HG03066 (cell line): ENCODE measurements around the gene RESF1.

Experiments
- ATAC-seq: cut with Tn5 transposase; IDR thresholded peaks from one replicate; pipeline ENCODE4 v1.9.1; 2021; ENCODE audit warnings: low read depth; ENCODE audit not compliant: unreplicated experiment

The RESF1 gene

GRCh38 chr12:31959701-31960391, 631 bp downstream of the RESF1 start:
- peak; percentile 30 for ATAC-seq

GRCh38 chr12:31961137-31961536, 1.9 kb downstream of the RESF1 start:
- no peak for ATAC-seq

- no peak for ATAC-seq
These were observed 2.9 kb downstream of the RESF1 start for GRCh38 chr12:31962076-31962475.

DNA sequence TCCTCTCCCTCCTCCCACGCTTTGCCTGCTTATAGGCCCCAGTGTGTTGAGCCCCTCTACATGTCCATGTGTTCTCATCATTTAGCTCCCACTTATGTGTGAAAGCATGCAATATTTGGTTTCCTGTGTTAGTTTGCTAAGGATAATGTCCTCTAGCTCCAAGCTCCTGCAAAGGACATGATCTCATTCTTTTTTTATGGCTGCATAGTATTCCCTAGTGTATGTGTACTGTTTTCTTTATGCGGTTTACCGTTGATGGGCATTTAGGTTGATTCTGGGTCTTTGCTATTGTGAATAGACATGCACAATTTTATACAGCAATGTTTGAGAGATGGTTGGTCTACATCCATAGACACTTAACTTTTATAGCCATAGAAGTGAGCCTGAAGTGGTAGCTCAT, 5.1 kb downstream of the RESF1 start:
- no peak for ATAC-seq

DNA sequence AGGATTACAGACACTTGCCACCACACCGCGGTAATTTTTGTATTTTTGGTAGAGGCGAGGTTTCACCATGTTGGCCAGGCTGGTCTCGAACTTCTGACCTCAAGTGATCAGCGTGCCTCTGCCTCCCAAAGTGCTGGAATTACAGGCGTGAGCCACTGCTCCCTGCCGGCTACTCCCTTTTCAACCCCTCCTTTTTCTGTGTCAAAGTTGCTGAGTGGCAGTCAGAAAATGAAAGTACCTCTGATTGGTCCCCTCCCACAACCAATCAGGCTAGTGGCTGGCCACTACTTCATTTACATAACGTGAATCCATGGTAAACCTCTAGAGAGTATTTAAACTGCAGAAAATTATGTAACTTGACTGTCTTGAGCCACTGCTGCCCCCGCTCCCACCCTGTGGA, 5.9 kb downstream of the RESF1 start:
- no peak for ATAC-seq

DNA sequence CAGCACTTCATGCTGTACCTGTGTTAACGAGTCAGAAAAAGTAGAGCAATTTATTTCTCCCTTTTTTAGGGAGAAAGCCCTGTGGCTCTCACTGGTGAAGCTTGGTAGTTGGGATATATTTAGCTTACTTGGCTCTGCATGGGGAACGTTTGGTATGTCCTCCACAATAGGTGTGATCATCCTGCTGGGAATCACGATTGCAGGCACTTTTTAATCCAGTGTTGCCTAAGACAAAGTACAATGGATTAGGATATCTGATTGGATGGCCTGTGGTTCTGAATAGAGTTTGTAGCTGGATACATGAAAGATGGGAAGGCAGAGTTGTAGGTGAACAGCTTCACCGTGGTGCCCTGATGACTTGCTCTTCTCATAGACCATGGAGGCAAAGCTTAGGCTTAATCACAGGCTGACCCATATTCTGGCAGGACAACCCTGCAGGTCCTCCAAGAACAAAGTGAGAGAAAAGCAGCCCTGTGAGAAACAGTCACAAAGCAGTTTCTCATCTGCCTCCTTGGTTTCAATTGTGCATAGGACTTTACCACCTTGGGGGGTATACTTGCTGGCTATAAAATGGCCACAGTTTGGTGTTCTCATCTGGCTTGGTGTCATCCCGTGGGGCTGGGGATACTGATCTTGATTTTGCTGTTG, 7.5 kb downstream of the RESF1 start:
- no peak for ATAC-seq

DNA sequence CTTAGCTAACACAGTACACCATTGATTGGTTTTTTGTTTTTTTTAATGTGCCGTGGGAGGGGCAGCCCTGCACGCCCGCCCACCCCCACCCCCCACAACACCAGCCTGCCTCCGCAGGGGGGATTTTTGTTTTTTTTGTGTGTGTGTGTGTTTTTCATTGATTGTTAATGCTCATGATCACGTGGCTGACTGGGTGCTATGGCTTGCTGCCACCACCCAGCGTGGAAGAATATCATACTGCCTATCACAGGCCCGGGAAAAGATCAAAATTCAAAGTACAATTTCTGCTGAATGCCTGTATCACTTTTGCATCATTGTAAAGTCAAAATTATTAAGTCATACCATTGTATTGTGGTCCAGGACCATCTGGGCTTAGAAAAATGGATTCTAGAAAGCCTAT, 8.3 kb downstream of the RESF1 start:
- no peak for ATAC-seq

DNA sequence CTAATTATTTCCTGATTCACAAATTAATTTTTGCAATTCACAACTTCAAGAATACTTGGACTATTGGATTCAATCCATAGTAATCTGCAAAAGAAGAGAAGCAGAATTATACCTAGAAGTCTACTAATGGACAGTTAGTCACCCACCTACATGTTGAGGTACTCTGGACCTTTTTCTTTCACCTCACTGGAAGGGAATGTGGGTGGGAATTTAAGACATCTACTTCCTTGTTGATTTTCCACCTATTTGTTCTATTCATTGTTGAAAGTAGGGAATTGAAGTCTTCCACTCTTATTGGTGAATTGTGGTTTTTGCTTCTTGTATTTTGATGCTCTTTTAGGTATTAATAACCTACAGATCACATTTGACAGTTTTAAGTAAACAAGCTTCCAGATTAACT, 11.0 kb downstream of the RESF1 start:
- ATAC-seq, result no peak

DNA sequence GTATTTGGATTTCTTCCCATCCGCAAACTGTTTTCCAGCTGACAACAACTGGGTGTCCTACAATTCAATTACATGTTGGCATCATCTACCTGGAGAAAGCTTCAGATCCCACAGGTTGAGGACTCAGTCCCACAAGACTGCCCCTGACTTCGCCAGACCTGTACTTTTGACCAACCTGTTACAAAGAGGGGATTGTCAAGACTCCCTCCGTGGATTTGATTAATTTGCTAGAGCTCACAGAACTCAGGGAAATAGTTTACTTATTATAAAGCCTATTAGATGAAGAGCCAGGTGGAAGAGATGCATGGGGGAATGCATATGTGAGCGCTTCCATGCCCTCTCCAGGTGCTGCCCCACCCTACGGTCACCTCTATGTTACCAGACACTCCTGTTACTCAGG, 14.6 kb downstream of the RESF1 start:
- no peak for ATAC-seq

- no peak for ATAC-seq
These were observed 15.5 kb downstream of the RESF1 start for GRCh38 chr12:31974673-31975072.

GRCh38 chr12:31984806-31985591, 25.8 kb downstream of the RESF1 start:
- ATAC-seq, result no peak

- ATAC-seq, result no peak
These were observed 26.6 kb downstream of the RESF1 start for GRCh38 chr12:31985832-31986231.

- ATAC-seq, result no peak
These were observed 30.6 kb downstream of the RESF1 start for GRCh38 chr12:31989571-31990362.

DNA sequence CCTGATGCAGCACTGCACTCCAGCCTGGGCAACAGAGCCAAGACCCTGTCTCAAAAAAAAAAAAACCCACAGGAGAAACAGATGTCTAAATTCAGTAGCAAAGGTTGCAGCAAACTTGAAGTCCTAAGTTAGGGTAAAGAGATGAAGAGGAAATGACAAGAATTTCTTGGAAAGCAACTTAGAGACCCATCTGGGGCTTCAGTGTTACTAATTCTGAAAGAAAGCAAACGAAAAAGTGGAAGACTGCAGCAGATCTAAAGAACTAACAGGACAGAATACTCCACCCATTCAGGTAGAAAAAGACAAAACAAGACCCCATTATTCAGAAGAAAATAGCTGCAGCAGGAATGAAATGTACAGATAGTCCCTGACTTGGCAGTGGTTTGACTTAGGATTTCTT, 31.9 kb downstream of the RESF1 start:
- no peak for ATAC-seq

- no peak for ATAC-seq
These were observed 32.6 kb downstream of the RESF1 start for GRCh38 chr12:31991815-31992214.

- no peak for ATAC-seq
These were observed 40.5 kb downstream of the RESF1 start for GRCh38 chr12:31999692-32000091.

GRCh38 chr12:32000373-32001005, 41.3 kb downstream of the RESF1 start:
- ATAC-seq, result no peak

DNA sequence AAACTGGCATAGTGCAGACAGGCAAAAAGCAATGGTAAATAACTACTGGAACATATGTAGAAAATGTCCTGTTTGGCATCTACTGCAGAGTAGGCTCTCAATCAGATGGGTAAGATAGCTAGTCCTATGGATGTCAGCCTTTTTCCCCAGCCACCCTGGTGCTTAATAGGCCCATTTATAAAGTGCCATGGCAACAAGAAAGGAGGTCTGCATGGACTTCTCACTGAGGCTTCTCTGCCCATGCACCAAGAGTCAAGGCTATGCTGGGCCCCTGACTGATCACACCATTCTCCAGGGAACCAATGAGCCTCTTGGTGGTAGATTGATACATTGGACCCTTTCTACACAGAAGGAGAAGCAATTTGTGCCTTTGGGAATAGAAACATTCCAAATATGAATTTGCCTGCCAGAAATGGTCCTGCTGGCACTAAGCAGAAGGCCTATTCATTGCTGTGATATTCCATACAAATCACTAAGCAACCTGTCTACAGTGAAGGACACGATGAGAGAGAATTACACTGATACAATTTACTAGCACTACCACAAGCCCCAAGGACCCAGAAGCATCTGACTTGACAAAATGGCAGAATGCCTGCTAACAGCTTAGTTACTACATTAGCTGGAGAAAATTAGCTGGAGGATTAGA, 43.8 kb downstream of the RESF1 start:
- ATAC-seq, result no peak

- ATAC-seq, result no peak
These were observed 44.4 kb downstream of the RESF1 start for GRCh38 chr12:32003654-32004053.
